MG63 (cell line): Measurements from ENCODE around the gene DDTL. TPM values are rescaled to one million over a fixed set of nuclear protein-coding genes. Genes with fewer than 3 reads are reported as not detected.
"Not testable (repeated sequence)": the region's sequence is repeated elsewhere in the genome, so short reads cannot be mapped to it uniquely, and the experiment has no call there.

Experiments used
- DNase-seq: peaks from one replicate; pipeline ENCODE4 v3.0.0-alpha.2; 2020
- H3K27me3 ChIP-seq: fragments of 250-450 bp; sonication (Bioruptor Pico); 2 replicates; pipeline ENCODE4 v1.5.1; 2020; ENCODE audit warnings: mild to moderate bottlenecking, moderate library complexity
- H3K36me3 ChIP-seq: fragments of 250-450 bp; sonication (Bioruptor Pico); 2 replicates; pipeline ENCODE4 v1.5.1; 2020; ENCODE audit warnings: mild to moderate bottlenecking, moderate library complexity
- H3K4me3 ChIP-seq: fragments of 250-450 bp; sonication (Bioruptor Pico); 2 replicates; pipeline ENCODE4 v1.5.1; 2020; ENCODE audit warnings: mild to moderate bottlenecking, moderate library complexity
- H3K9me3 ChIP-seq: fragments of 250-450 bp; sonication (Bioruptor Pico); 2 replicates; pipeline ENCODE4 v1.5.1; 2020; ENCODE audit warnings: mild to moderate bottlenecking, moderate library complexity
- total RNA-seq: library from RNA; depleted of rRNA; stranded (reverse); fragments of >200 nt; shearing (Covaris generic); gene quantifications from 2 replicates; pipeline ENCODE4 v1.2.3, GENCODE V29; 2014; ENCODE audit warnings: low replicate concordance

DDTL gene
- total RNA-seq, 1 experiment from 2014 or later = 6.6 TPM

DNA sequence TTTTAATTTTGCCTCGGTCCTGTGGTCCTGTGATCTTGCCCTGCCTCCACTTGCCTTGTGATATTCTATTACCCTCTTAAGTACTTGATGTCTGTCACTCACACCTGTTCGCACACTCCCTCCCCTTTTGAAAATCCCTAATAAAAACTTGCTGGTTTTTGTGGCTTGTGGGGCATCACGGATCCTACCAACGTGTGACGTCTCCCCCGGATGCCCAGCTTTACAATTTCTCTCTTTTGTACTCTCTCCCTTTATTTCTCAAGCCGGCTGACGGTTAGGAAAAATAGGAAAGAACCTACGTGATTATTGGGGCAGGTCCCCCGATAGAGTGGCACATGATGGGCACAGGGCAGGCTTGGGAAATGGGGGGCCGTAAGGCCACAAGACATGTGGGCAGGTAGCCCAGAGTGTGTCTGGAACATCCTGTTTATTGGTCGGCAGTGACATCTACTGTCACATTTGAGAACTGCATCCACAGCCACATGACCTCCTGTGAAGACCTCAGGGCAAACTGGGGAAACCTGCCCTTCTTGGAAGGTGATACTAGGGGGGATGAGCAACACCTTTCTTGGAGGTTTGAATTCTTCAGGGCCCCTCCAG is 10.3 kb upstream of the DDTL start:
- H3K36me3 ChIP-seq, H3K4me3 ChIP-seq, H3K27me3 ChIP-seq, H3K9me3 ChIP-seq: not testable (repeated sequence)
- DNase-seq = peak; percentile 34

DNA sequence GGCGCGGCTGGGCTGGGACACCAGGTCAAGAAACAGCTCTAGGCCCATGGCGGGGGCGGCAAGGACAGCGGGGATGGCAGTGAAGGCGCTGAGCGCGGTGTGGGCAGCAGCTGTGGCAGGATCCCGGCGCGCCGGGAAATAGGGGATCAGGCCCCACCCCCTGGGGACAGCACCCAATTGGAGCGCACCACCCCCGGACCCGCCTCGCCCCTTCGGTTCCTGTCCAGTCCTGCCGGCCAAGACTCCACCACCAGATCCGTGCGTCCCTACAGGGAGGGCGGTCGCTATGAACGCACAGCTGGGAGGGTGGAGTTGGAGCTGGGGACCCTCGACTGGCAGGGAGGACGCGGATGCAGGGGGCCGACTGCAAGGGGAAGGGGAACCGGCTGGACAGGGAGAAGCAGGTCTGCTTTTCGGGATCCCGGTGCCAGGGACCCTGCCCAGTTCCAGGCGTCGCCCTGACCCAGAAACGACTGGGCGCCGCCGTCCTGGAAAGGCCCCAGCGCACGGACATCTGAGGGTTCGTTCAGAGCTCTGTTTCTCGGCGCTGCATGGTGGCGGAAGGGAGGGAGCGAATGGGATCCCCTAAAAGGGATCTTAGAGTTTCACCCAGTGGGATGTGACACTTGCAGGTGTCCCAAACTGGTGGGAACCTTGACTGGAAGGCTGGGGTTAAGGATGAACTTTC is 5.5 kb upstream of the DDTL start, which contains the start of gene GSTT2B:
Gene GSTT2B, minus strand, starts transcription at position 112 of the 688 bp plus-strand sequence. Its CDS starts 64 bp downstream, at position 48.
- not testable (repeated sequence) for H3K36me3 ChIP-seq, DNase-seq, H3K27me3 ChIP-seq, H3K4me3 ChIP-seq, H3K9me3 ChIP-seq

- H3K27me3 ChIP-seq, H3K9me3 ChIP-seq, H3K4me3 ChIP-seq, DNase-seq: not testable (repeated sequence)
- H3K36me3 ChIP-seq = peaks cover 13% of the 10 kb centered on the region
Observed at GRCh38 chr22:23966094-23966493, 594 bp upstream of the DDTL start.

GRCh38 chr22:23969071-23969470 is 2.4 kb downstream of the DDTL start:
- H3K4me3 ChIP-seq = no peak overlapping the region
- H3K27me3 ChIP-seq = no peaks in the 10 kb centered on the region
- H3K36me3 ChIP-seq = peaks cover 21% of the 10 kb centered on the region
- no peaks in the 10 kb centered on the region for H3K9me3 ChIP-seq
- DNase-seq = no peak

DNA sequence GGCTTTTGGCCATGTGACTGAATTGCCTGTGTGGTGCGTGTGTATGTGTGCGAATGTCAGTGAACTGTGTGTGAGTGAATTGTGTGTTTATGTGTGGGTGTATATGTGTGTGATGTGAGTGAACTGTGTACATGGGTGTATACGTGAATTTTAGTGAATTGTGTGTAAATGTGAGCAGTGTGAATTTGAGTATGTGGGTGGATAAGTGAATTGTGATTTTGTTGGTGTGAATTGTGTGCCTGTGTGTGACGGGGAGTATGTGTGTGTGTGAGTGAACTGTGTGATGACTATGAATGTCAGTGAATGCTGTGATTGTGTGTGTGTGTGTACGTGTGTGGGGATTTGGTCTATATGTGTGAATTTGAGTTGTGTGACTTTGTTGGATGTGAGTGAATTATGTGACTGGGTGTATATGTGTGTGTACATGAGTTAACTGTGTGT is 3.5 kb downstream of the DDTL start:
- no peaks in the 10 kb centered on the region for H3K27me3 ChIP-seq
- H3K9me3 ChIP-seq = no peaks in the 10 kb centered on the region
- peaks cover 21% of the 10 kb centered on the region for H3K36me3 ChIP-seq
- H3K4me3 ChIP-seq = no peak overlapping the region
- DNase-seq = no peak

GRCh38 chr22:23970816-23971486 is 4.3 kb downstream of the DDTL start:
- H3K36me3 ChIP-seq = peaks cover 21% of the 10 kb centered on the region
- H3K9me3 ChIP-seq = no peaks in the 10 kb centered on the region
- peak; percentile 9 for DNase-seq
- no peak overlapping the region for H3K4me3 ChIP-seq
- no peaks in the 10 kb centered on the region for H3K27me3 ChIP-seq

- not testable (repeated sequence) for DNase-seq, H3K27me3 ChIP-seq, H3K9me3 ChIP-seq, H3K4me3 ChIP-seq
- peaks cover 21% of the 10 kb centered on the region for H3K36me3 ChIP-seq
Observed at GRCh38 chr22:23971927-23972326, 5.2 kb downstream of the DDTL start.

DNA sequence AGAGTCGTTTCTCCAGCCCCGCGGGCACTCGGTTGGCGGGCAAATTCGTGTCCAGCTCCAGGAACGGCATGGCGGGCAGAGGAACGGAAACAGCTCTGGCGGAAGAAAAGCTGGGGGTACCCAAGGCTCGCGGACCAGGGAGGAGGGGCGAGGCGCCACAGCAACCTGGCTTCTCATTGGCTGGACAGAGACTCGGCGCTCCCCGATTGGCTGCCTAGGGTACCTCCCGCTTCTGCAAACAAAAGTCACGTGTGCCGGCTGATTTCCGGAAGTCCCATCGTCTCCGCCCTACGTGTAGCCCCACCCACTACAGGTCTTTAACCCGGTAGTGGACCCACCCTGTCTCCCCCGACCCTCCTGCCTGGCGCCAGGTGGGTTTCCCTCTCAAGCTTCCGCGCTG is 7.7 kb downstream of the DDTL start, which contains the start of gene DDT:
Gene DDT, minus strand, starts transcription at position 97 of the 400 bp plus-strand sequence. Its CDS starts 27 bp downstream, at position 70.
- not testable (repeated sequence) for DNase-seq, H3K4me3 ChIP-seq, H3K9me3 ChIP-seq, H3K27me3 ChIP-seq
- H3K36me3 ChIP-seq = peaks cover 17% of the 10 kb centered on the region

DNA sequence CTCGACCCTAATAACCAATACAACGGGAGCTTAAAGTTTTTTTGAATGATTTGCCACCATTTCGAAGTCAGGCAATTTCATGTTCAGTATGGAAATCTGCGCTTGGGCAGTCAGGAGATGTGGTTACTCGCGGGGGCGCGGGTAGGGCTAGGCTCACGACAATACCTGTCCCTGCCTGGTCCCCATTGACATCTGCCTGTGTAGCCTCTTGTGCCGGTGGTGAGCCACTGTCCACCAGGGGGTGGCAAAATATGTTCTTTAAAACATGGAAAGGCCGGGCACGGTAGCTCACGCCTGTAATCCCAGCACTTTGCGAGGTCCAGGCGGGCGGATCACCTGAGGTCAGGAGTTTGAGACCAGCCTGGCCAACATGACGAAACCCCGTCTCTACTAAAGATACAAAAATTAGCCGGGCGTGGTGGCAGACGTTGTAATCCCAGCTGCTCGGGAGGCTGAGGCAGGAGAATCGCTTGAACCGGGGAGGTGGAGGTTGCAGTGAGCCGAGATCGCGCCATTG is 8.2 kb downstream of the DDTL start:
- peaks cover 13% of the 10 kb centered on the region for H3K36me3 ChIP-seq
- H3K9me3 ChIP-seq, H3K4me3 ChIP-seq, H3K27me3 ChIP-seq, DNase-seq: not testable (repeated sequence)

- H3K36me3 ChIP-seq, DNase-seq, H3K4me3 ChIP-seq, H3K9me3 ChIP-seq, H3K27me3 ChIP-seq: not testable (repeated sequence)
Observed at GRCh38 chr22:23977304-23977703, 10.6 kb downstream of the DDTL start.

DNA sequence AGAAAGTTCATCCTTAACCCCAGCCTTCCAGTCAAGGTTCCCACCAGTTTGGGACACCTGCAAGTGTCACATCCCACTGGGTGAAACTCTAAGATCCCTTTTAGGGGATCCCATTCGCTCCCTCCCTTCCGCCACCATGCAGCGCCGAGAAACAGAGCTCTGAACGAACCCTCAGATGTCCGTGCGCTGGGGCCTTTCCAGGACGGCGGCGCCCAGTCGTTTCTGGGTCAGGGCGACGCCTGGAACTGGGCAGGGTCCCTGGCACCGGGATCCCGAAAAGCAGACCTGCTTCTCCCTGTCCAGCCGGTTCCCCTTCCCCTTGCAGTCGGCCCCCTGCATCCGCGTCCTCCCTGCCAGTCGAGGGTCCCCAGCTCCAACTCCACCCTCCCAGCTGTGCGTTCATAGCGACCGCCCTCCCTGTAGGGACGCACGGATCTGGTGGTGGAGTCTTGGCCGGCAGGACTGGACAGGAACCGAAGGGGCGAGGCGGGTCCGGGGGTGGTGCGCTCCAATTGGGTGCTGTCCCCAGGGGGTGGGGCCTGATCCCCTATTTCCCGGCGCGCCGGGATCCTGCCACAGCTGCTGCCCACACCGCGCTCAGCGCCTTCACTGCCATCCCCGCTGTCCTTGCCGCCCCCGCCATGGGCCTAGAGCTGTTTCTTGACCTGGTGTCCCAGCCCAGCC is 13.0 kb downstream of the DDTL start, which contains the start of gene GSTT2:
Gene GSTT2, plus strand, starts transcription at position 578 of the 684 bp plus-strand sequence.
- not testable (repeated sequence) for DNase-seq, H3K4me3 ChIP-seq, H3K27me3 ChIP-seq, H3K36me3 ChIP-seq, H3K9me3 ChIP-seq

DNA sequence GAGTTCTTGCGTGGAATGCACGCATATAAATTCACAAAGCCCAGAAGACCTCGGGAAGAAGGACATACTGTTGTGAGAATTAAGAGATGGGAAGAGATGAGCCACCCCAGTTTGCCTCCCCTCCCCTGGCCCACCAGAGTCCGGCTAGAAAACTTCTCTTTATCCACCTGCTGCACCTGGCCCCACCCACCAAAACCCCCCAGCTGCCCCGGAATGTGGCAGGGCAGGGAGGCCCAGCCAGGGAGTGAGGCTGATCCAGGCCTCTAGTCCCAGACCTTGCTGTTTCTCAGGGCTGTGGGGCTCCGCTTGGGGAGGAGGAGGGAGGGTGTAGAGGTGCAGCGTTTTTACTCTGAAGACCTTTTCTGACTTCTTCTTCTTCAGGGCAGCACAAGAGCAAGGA is 13.9 kb downstream of the DDTL start:
- not testable (repeated sequence) for H3K9me3 ChIP-seq, H3K36me3 ChIP-seq, H3K27me3 ChIP-seq, DNase-seq, H3K4me3 ChIP-seq

- H3K4me3 ChIP-seq = no peak overlapping the region
- H3K9me3 ChIP-seq = no peaks in the 10 kb centered on the region
- no peaks in the 10 kb centered on the region for H3K36me3 ChIP-seq
- H3K27me3 ChIP-seq = no peaks in the 10 kb centered on the region
- DNase-seq = peak; percentile 21
Observed at GRCh38 chr22:23984430-23984829, 17.7 kb downstream of the DDTL start.

GRCh38 chr22:23986089-23986488 is 19.4 kb downstream of the DDTL start:
- H3K27me3 ChIP-seq, H3K9me3 ChIP-seq, DNase-seq, H3K36me3 ChIP-seq, H3K4me3 ChIP-seq: not testable (repeated sequence)

DNA sequence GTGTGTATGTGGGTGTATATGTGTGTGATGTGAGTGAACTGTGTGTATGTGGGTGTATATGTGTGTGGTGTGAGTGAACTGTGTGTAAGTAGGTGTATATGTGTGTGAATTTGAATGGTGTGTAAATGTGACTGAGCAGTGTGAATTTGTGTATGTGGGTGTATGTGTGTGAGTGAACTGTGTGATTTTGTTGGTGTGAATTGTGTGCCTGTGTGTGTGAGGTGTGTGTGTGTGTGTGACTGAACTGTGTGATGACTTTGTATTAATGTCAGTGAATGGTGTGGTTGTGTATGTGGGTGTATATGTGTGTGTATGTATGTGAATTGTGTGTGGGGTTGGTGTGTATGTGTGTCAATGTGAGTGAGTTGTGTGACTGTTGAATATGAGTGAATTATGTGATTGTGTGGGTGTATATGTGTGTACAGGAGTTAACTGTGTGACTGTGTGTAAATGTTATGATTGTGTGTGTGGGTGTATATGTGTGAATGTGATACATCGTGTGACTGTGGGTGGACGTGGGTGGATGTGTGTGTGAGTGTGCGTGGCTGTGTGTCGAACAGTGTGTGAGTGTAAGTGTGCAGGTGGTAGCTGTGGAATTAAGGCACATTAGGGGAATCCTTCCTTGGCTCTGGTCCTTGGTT is 20.0 kb downstream of the DDTL start:
- H3K27me3 ChIP-seq, H3K36me3 ChIP-seq, H3K9me3 ChIP-seq, H3K4me3 ChIP-seq, DNase-seq: not testable (repeated sequence)

- H3K27me3 ChIP-seq, H3K9me3 ChIP-seq, H3K4me3 ChIP-seq, H3K36me3 ChIP-seq: not testable (repeated sequence)
- peak; percentile 62 for DNase-seq
Observed at GRCh38 chr22:23989583-23990244, 23.0 kb downstream of the DDTL start.
